ENCODE measurements around the gene ARRDC1.

ARRDC1 gene

DNA sequence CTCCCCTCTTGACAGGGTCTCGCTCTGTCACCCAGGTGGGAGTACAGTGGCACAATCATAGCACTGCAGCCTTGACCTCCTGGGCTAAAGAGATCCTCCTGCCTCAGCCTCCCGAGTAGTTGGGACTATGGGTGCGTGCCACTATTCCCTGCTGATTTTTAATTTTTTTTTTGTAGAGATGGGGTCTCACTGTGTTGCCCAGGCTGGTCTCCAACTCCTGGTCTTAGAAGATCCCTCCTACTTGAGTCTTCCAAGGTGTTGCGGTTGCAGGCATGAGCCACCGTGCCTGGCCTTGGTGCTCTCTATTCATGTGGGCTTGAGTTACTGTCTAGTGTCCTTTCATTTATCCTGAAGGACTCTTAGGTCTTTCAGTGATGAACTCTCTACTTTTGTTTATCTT is 37.4 kb downstream of the ARRDC1 start:
- no peak for DNase-seq

DNA sequence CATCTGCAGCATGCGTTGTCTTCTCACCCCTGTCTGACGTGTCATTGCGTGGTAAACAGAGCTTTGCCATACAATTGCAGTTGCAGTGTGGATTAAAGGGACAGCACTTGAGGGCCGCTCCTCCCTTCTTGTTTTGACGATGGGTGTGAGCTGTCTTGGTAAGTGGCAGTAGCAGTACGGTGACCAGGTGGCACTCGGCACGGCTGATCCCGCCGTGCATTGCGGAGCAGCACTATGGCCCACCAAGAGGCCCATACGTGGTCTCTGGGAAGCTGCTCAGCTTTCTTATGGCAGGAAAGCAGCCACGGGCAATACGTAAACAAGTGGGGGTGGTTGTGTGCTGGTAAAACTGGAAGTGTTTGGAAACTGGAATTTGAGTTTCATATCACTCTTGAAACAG is 38.4 kb downstream of the ARRDC1 start:
- no peak for DNase-seq

DNA sequence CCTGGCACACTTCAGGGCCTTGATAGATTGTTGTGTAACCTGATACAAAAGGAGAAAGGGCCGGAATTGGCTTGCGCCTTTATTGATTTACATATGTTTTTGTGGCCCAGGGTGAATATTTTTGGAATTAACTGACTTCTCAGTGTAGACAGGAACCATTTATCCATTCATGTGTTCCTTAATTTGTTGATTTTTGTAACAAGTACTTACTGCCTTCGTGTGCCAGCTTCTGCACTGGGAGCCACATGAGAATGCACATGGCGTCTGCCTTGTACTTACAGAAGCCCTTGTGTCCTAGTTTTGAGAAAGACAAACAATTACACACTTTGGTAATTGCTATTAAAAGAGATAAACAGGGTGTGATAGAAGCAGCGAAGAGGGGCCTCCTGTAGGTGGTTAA is 39.7 kb downstream of the ARRDC1 start:
- DNase-seq: no peak

DNA sequence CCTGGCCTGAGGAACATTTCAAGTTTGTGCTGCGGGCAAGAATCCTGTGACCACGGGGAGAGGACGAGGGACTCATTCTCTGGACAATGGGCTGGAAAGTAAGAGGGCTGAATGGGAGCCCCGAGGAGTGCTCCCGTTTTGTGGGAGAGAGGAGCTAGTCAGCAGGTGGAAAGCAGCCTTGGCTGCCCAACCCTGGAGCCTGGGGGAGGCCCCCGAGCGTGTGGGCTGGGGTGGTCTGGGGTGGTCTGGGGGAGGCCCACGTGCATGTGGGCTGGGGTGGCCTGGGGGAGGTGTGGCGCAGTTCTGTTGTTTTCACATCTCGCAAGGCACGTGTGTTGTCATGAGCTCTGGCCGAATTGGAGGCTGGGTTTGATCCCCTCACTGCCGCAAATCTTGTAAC is 40.9 kb downstream of the ARRDC1 start:
- DNase-seq: no peak

DNA sequence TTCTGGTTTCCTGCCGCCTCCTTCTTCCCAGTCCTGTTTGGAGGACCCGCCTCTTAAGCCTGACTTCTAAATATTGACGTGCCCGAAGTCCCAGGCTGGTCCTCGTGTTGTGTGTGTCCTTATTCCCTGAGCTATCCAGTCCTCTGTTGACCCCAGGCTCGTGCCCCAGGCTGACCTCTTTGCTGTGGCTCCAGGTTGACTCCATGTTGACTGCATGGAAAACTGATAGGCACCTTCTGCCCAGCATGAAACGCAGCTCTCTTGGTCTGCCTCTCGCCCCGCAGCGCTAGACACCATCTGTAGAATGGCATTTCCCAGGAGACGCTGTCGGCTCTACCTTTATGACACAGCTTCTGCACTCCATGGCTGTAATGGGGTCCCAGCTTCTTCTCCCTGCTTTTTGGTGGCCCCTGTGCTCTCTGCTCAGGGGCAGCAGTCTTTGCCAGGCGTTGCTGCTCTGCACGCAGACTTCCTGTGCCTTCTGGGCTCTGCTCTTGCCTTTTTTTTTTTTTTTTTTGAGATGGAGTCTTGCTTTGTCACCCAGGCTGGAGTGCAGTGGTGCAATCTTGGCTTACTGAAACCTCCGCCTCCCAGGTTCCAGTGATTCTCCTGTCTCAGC is 41.7 kb downstream of the ARRDC1 start:
- DNase-seq: no peak

DNA sequence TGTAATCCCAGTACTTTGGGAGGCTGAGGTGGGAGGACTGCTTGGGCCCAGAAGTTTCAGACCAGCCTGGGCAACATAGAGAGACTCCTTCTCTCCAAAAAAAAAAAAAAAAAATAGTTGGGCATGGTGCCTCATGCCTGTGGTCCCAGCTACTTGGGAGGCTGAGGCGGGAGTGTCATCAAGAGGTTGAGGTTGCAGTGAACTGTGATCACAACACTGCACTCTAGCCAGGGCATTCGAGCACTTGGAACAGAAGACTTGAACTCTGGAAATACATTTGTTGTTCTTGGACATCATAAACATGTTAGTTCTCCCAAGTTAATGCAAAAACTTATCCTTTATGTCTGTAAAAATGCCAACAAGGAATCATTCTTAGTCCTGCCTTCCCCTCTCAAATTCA is 42.9 kb downstream of the ARRDC1 start:
- no peak for DNase-seq

DNA sequence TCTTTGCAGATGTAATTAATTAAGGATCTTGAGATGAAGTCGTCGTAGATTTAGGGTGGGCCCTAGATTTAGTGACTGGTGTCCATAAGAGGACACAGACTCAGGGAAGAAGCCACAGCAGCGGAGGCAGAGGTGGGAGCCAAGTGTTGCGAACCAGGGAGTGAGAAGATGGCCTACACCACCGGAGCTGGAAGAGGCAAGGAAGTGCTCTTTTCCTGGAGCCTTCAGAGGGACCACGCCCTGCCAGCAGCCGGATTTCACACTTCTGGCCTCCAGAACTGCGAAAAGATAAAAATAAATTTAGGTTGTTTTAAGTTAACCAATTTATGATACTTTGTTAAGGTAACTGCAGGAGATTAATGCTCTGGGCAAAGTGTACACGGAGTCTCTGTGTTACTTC is 44.1 kb downstream of the ARRDC1 start:
- no peak for DNase-seq

DNA sequence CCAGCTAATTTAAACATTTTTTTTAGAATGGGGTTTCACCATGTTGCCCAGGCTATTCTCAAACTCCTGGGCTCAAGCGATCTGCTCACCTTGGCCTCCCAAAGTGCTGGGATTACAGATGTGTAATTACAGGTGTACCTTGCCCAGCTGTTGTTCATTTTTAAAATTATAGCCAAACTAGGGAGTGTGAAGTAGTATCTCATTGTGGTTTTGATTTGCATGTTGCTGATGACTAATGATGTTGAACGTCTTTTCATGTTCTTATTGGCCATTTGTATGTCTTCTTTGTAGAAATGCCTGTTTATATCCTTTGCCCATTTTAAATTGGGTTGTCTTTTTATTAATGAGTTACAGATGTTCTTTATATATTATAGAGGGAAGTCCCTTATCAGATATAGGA is 44.8 kb downstream of the ARRDC1 start:
- DNase-seq: no peak

DNA sequence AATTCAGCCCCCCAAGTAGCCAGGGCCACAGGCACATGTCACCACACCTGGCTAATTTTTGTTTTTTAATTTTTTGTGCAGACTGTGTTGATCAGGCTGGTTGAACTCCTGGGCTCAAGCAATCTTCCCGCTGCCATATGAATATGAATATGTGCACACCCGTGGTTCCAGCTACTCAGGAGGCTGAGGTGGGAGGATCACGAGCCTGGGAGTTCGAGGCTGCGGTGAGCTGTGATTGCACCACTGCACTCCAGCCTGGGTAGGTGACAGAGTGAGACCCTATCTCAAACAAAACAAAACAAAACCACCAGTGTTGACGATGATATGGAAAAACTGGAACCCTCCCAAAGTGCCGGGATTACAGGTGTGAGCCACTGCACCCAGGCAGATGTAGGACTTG is 45.3 kb downstream of the ARRDC1 start:
- DNase-seq: no peak

DNA sequence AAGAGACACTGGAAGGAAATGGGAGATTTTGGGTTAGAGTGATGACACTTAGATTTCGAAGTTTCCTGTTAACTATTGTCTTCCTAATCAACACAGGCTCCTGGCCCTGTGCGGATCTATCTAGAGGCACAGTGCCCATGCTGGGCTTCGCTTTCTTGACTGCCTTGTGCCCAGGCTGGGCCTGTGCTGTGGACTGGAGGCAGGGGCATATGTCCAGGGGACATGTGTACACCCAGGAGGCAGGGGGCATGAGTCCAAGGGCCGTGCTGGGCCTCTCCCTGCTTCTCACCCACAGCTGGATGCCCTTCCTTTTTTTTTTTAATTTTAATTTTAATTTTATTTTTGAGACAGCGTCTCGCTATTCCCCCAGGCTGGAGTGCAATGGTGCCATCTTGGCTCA is 50.9 kb downstream of the ARRDC1 start:
- DNase-seq: no peak

DNA sequence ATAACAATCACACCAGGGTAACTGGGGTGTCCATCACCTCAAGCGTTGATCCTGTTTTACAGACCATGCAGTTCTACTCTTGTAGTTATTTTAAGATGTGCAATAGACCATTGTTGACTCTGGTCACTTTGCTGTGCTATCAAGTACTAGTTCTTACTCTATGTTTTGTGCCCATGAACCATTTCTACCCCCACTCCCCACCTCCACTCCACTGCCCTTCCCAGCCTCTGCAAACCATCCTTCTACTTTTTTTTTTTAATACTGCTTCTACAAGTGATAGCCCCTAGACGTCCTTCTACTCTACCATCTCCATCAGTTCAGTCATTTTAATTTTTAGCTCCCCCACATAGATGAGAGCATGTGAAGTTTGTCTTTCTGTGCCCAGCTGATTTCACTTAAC is 52.1 kb downstream of the ARRDC1 start:
- DNase-seq: no peak

DNA sequence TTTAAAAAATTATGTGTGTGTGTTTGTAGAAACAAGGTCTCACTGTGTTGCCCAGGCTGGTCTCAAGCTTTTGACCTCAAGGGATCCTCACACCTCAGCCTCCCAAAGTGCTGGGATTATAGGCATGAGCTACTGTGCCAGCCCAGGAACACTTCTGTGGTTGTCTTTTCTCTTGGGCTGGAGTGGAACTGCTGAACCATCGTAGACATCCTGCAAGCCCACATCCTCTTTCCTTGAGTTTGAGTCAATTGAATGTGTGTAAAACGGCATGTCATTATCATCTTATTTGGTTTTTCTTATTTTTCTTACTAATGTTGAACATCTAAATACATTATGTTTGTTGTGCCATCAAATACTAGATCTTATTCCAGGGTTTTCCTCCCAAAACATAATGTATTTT is 53.3 kb downstream of the ARRDC1 start:
- no peak for DNase-seq

DNA sequence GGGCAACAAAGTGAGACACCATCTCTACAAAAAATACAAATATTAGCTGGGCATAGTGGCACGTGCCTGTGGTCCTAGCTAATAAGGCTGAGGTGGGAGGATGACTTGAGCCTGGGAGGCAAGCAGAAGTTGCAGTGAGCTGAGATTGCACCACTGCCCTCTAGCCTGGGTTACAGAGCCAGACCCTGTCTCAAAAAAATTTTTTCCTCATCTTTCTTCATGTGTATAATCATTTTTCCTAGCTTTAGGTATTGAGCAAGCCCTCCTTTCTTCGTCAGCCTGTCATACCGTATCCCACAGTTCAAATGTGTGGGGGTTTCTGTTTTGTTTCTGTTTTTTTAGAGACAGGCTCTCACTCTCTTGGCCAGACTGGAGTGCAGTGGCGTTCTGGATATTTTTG is 54.7 kb downstream of the ARRDC1 start:
- DNase-seq: no peak

DNA sequence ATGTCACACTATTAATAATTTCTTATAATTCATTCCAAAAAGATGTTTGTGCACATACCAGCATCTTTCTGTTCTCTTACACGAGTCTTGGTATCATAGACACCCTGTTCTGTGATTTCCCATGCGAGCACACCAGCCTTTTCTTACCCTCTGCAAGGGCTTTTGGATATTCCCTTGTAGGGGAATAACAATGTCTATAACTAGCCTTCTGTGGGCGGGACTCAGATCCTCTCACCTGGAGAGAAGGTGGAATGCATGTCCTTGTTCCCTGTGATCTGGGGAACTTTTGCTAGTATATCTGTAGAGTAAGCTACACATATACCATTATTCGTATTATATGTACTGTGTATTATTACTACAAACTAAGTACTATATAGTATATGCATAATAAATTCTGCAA is 58.1 kb downstream of the ARRDC1 start:
- no peak for DNase-seq

DNA sequence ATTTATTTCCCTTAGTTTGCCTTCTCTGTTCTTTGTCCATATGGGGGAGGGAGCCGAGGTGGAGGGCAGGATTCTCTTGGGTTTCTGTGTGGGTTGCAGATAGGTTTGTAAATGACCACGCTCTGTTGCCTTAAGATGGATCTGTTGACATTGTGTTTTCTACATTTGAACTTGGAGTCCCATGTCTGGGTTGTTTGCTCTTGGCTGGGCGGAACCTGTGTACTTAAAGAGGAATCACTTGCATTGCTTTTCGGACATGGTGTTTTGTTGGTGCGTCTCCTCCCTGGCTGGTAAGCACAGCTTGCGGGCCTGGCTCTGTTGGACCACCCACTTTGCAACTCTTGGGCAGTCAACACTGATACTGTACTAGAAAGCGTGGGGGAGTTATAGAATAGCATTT is 59.2 kb downstream of the ARRDC1 start:
- no peak for DNase-seq
